Neuronal stem cell (in vitro differentiated cells): ENCODE results near the gene OR12D3.

ENCODE experiments used
- DNase-seq: peaks from one replicate; pipeline ENCODE4 v3.0.0-alpha.2; 2013; ENCODE audit warnings: low spot score
- H2AFZ ChIP-seq: one replicate; pipeline ENCODE4 v1.6.1; 2013; ENCODE audit warnings: mild to moderate bottlenecking, low read length, inconsistent platforms
- H2AK5ac ChIP-seq: 2 replicates; pipeline ENCODE4 v1.6.1; 2013; ENCODE audit warnings: low read depth, mild to moderate bottlenecking, inconsistent platforms, low read length, moderate library complexity, mixed read lengths
- H2BK120ac ChIP-seq: 2 replicates; pipeline ENCODE4 v1.6.1; 2013; ENCODE audit warnings: low read depth, mild to moderate bottlenecking, inconsistent platforms, low read length, moderate library complexity, mixed read lengths
- H2BK12ac ChIP-seq: one replicate; pipeline ENCODE4 v1.6.1; 2013; ENCODE audit warnings: low read length, inconsistent platforms
- H2BK15ac ChIP-seq: 2 replicates; pipeline ENCODE4 v1.6.1; 2013; ENCODE audit warnings: mild to moderate bottlenecking, low read length, inconsistent platforms, mixed read lengths
- H2BK5ac ChIP-seq: one replicate; pipeline ENCODE4 v1.6.1; 2013; ENCODE audit warnings: inconsistent platforms, mild to moderate bottlenecking, low read length, moderate library complexity
- H3K14ac ChIP-seq: one replicate; pipeline ENCODE4 v1.6.1; 2013; ENCODE audit warnings: low read length, inconsistent platforms
- H3K18ac ChIP-seq: 2 replicates; pipeline ENCODE4 v1.6.1; 2013; ENCODE audit warnings: low read length, inconsistent platforms
- H3K23ac ChIP-seq: 2 replicates; pipeline ENCODE4 v1.6.1; 2013; ENCODE audit warnings: low read depth, mild to moderate bottlenecking, mixed read lengths, low read length, inconsistent platforms; ENCODE audit not compliant: poor library complexity
- H3K27ac ChIP-seq: replicated peaks from 3 replicates; pipeline ENCODE4 v1.5.1; 2013; ENCODE audit warnings: low read length, inconsistent platforms
- H3K27me3 ChIP-seq, 3 experiments: 2 replicates each; pipeline ENCODE4 v1.6.1; 2013; ENCODE audit warnings: low read length in 3 of 3, mild to moderate bottlenecking in 2 of 3, inconsistent platforms in 1 of 3, low read depth in 1 of 3, mixed read lengths in 1 of 3, moderate library complexity in 1 of 3; ENCODE audit not compliant: control insufficient read depth in 3 of 3, insufficient read depth in 3 of 3
- H3K36me3 ChIP-seq, 2 donors: replicated peaks in 1 of 2; 2 replicates each; pipeline ENCODE4 v1.6.1; 2013; ENCODE audit warnings: low read length in 2 of 2; ENCODE audit not compliant: control insufficient read depth in 2 of 2, insufficient read depth in 2 of 2
- H3K4ac ChIP-seq: 2 replicates; pipeline ENCODE4 v1.6.1; 2013; ENCODE audit warnings: inconsistent platforms, mild to moderate bottlenecking, low read length, moderate library complexity
- H3K4me1 ChIP-seq, 2 donors: 1 replicate in 1 of 2; 2 replicates in 1 of 2; pipeline ENCODE4 v1.6.1; 2013; ENCODE audit warnings: low read length in 2 of 2, low read depth in 1 of 2; ENCODE audit not compliant: control insufficient read depth in 2 of 2, insufficient read depth in 1 of 2
- H3K4me2 ChIP-seq: one replicate; pipeline ENCODE4 v1.6.1; 2013; ENCODE audit warnings: mild to moderate bottlenecking, low read length, inconsistent platforms; ENCODE audit not compliant: insufficient read depth, poor library complexity, severe bottlenecking
- H3K4me3 ChIP-seq, 2 donors: 2 replicates each; pipeline ENCODE4 v1.5.1; 2013; ENCODE audit warnings: low read length in 2 of 2, mild to moderate bottlenecking in 2 of 2, inconsistent platforms in 1 of 2, moderate library complexity in 1 of 2
- H3K79me1 ChIP-seq: one replicate; pipeline ENCODE4 v1.6.1; 2013; ENCODE audit warnings: low read depth, mild to moderate bottlenecking, inconsistent platforms, low read length, moderate library complexity
- H3K9ac ChIP-seq: one replicate; pipeline ENCODE4 v1.6.1; 2013; ENCODE audit warnings: mild to moderate bottlenecking, low read depth, low read length, inconsistent platforms; ENCODE audit not compliant: poor library complexity
- H3K9me3 ChIP-seq, 2 donors: replicated peaks in 1 of 2; 2 replicates each; pipeline versions ENCODE3 to v1.6.1; 2013; ENCODE audit warnings: low read length in 2 of 2, mild to moderate bottlenecking in 2 of 2, inconsistent platforms in 1 of 2, low read depth in 1 of 2, mixed read lengths in 1 of 2, moderate library complexity in 1 of 2; ENCODE audit not compliant: control insufficient read depth in 2 of 2, insufficient read depth in 1 of 2
- H4K8ac ChIP-seq: one replicate; pipeline ENCODE4 v1.6.1; 2013; ENCODE audit warnings: low read depth, mild to moderate bottlenecking, inconsistent platforms, low read length, moderate library complexity
- H4K91ac ChIP-seq: one replicate; pipeline ENCODE4 v1.6.1; 2013; ENCODE audit warnings: low read length, low read depth, mild to moderate bottlenecking, inconsistent platforms; ENCODE audit not compliant: poor library complexity
- WGBS, 2 donors: extraction: QIAGEN DNeasy Blood & Tissue Kit; methylation state at CpG; one replicate each; pipeline ENCODE4 v1.1.7; 2013; ENCODE audit warnings: missing lambda C conversion rate in 2 of 2, mixed read lengths in 1 of 2; ENCODE audit not compliant: insufficient read length in 2 of 2, insufficient replicate concordance in 1 of 2; ENCODE audit errors: extremely low coverage in 2 of 2; 5-methylcytosine and 5-hydroxymethylcytosine counted together

Gene OR12D3

DNA sequence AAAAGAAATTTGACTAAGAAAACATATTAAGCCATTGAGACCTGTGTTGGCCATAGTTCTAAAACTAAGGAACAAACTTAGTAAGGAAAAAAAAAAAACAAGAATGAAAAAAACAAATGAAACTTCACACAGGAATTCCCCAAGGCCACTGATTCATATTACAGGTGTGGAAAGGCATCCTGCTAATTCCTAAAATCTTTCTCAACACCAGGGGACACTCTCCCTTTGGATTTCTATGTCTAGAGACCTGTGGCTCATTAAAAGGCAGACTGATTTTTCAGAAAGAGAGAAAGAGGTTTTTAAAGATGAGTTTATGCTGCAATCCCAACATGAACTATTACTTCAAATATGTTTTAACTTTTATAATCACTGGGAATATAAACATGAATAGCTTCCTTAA lies 39.5 kb upstream of the OR12D3 start, which contains the start of gene OR12D1:
Gene OR12D1, plus strand, starts transcription at position 341 of the 400 bp plus-strand sequence.
- H3K27ac ChIP-seq: no peak within 1 kb of the TSS
- H4K8ac ChIP-seq: no peak within 1 kb of the TSS
- H3K4me2 ChIP-seq: no peak within 1 kb of the TSS
- no peak within 1 kb of the TSS for H3K9ac ChIP-seq
- H3K4me3 ChIP-seq: no peak within 1 kb of the TSS
- no peak within 1 kb of the TSS for H2BK15ac ChIP-seq
- no peak within 1 kb of the TSS for H2BK12ac ChIP-seq
- H3K36me3 ChIP-seq: peaks cover 0 to 2% of the 10 kb centered on the region in 2 donors
- no peaks in the 10 kb centered on the region for H3K27me3 ChIP-seq
- no peak within 1 kb of the TSS for H3K18ac ChIP-seq
- no peaks in the 10 kb centered on the region for H3K4me1 ChIP-seq
- H2BK5ac ChIP-seq: no peak within 1 kb of the TSS
- H2AFZ ChIP-seq: no peak within 1 kb of the TSS
- no peak within 1 kb of the TSS for H3K14ac ChIP-seq
- no peak within 1 kb of the TSS for H2BK120ac ChIP-seq
- DNase-seq: no peak
- no peak within 1 kb of the TSS for H4K91ac ChIP-seq
- no peak within 1 kb of the TSS for H2AK5ac ChIP-seq
- H3K23ac ChIP-seq: no peak within 1 kb of the TSS
- no peak within 1 kb of the TSS for H3K4ac ChIP-seq
- no peaks in the 10 kb centered on the region for H3K79me1 ChIP-seq
- H3K9me3 ChIP-seq: no peaks in the 10 kb centered on the region

DNA sequence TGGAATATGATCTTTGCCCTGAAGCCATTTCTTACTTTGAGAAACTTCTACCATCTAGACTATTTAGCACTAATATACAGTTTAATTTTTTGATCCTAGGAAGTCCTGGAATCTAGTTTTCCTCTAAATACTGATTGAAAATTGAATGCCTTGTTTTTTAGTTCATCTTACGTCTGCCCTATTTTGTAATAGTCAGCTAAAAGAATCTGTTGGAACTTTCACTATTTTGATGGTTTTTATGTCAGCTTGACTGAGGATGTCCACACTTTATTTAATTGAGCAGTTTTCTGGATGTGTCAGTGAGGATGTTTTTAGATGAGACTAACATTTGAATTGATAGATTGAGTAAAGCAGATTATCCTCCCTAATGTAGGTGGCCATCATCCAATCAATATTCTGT lies 28.7 kb upstream of the OR12D3 start:
- Histone ChIP-seq H3K4me2 (no peak overlapping the region), H3K27ac (no peak overlapping the region), H3K18ac (no peak overlapping the region), H2AK5ac (no peak overlapping the region), H3K9me3 (no peaks in the 10 kb centered on the region), H2BK15ac (no peak overlapping the region), H3K9ac (no peak overlapping the region), H3K27me3 (no peaks in the 10 kb centered on the region), H3K4me1 (no peaks in the 10 kb centered on the region), H4K8ac (no peak overlapping the region), H3K14ac (no peak overlapping the region), H2BK5ac (no peak overlapping the region), H2AFZ (no peak overlapping the region), H3K23ac (no peak overlapping the region), H3K4ac (no peak overlapping the region), H4K91ac (no peak overlapping the region), H2BK120ac (no peak overlapping the region), H3K79me1 (no peaks in the 10 kb centered on the region), H2BK12ac (no peak overlapping the region), H3K36me3 (no peaks in the 10 kb centered on the region), H3K4me3 (no peak overlapping the region)
- WGBS, 2 donors: no CpG with 5 or more reads among the region's 1 CpG
- no peak for DNase-seq

DNA sequence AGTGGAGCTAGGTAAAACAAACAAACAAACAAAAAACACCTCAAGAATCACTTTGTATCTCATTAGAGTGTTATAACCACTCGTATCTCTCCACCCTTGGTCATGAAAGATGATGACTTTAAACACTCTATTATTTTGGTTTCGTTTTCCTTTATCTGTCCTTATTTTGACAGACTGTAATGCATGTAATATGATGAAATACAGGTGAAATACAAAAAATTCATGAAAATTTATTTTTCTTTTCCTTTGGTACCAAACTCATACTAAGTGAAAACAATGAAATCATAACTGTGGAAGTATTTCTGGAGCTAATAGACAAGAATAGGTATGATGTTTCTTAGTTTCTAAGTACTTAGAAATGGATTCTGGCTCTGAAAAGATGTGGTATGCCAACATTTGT lies 24.4 kb upstream of the OR12D3 start:
- no peak overlapping the region for H3K27ac ChIP-seq
- no peaks in the 10 kb centered on the region for H3K27me3 ChIP-seq
- no peak overlapping the region for H3K4me2 ChIP-seq
- WGBS, 2 donors: no CpG with 5 or more reads among the region's 2 CpGs
- no peak overlapping the region for H4K91ac ChIP-seq
- H3K4me1 ChIP-seq: no peaks in the 10 kb centered on the region
- no peak overlapping the region for H2AFZ ChIP-seq
- H3K4ac ChIP-seq: no peak overlapping the region
- H3K36me3 ChIP-seq: no peaks in the 10 kb centered on the region
- no peak overlapping the region for H2AK5ac ChIP-seq
- H3K9me3 ChIP-seq: no peaks in the 10 kb centered on the region
- H4K8ac ChIP-seq: no peak overlapping the region
- H2BK5ac ChIP-seq: no peak overlapping the region
- no peaks in the 10 kb centered on the region for H3K79me1 ChIP-seq
- no peak overlapping the region for H2BK120ac ChIP-seq
- no peak overlapping the region for H3K9ac ChIP-seq
- H3K14ac ChIP-seq: no peak overlapping the region
- H3K4me3 ChIP-seq: no peak overlapping the region
- no peak overlapping the region for H3K23ac ChIP-seq
- DNase-seq: no peak
- H2BK15ac ChIP-seq: no peak overlapping the region
- no peak overlapping the region for H3K18ac ChIP-seq
- H2BK12ac ChIP-seq: no peak overlapping the region

DNA sequence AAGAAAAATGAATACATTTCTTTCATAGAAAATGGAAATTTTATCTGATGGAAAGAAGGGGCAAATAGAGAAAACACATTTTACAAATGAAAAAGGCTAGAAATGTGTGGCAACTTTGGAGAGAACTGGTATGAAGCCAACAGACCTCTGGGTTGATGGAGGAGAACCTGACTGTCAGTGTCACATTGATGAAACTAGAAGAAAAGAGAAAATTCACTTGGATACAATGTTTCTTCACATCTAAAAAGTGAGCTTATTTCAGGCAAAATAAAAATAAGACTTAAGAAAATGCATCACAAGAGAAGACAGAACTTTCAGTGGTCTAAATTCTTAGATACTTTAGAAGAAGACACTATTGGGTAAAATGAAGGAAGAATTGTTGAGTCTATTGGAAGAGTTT lies 20.2 kb upstream of the OR12D3 start, which contains the start of gene OR12D2:
Gene OR12D2, plus strand, starts transcription at position 301 of the 400 bp plus-strand sequence. CDS start 1,069 bp downstream, outside the sequence.
- Histone ChIP-seq H3K79me1 (no peaks in the 10 kb centered on the region), H3K23ac (no peak within 1 kb of the TSS), H4K8ac (no peak within 1 kb of the TSS), H3K9me3 (no peaks in the 10 kb centered on the region), H3K27me3 (no peaks in the 10 kb centered on the region), H3K9ac (no peak within 1 kb of the TSS), H3K14ac (no peak within 1 kb of the TSS), H3K4me2 (no peak within 1 kb of the TSS), H3K4ac (no peak within 1 kb of the TSS), H2BK120ac (no peak within 1 kb of the TSS), H3K4me3 (no peak within 1 kb of the TSS), H3K27ac (no peak within 1 kb of the TSS), H2BK15ac (no peak within 1 kb of the TSS), H3K18ac (no peak within 1 kb of the TSS), H2BK12ac (no peak within 1 kb of the TSS), H3K36me3 (no peaks in the 10 kb centered on the region), H2AK5ac (no peak within 1 kb of the TSS), H4K91ac (no peak within 1 kb of the TSS), H2AFZ (no peak within 1 kb of the TSS), H2BK5ac (no peak within 1 kb of the TSS), H3K4me1 (no peaks in the 10 kb centered on the region)
- DNase-seq: no peak
